WTC11 (cell line): ENCODE measurements around the gene CALN1. TPM values are rescaled to one million over a fixed set of nuclear protein-coding genes. Genes with fewer than 3 reads are reported as not detected.

ENCODE experiments used
- ATAC-seq: fragments of 200-7000 bp; cut with Tn5 transposase; 2 replicates; pipeline ENCODE4 v1.10.0; 2021; ENCODE audit warnings: mild to moderate bottlenecking, moderate library complexity
- CTCF ChIA-PET: fragments of 300-600 bp; sonication (Branson Sonifier 250); formaldehyde crosslinking; loops from one replicate; lab custom pipeline; 2021; ENCODE audit warnings: antibody characterized with exemption; lab: Charles Lee
- POLR2A ChIA-PET: fragments of 350-600 bp; sonication (Branson Sonifier 250); formaldehyde crosslinking; loops from one replicate; lab custom pipeline; 2021; ENCODE audit warnings: antibody characterized with exemption; lab: Charles Lee
- DNase-seq: peaks from one replicate; pipeline ENCODE4 v3.0.0; 2021; ENCODE audit warnings: low spot score
- H3K27ac Mint-ChIP-seq: 2 replicates; pipeline ENCODE4 v1.8.0; 2021; ENCODE audit warnings: mixed read lengths
- H3K27me3 Mint-ChIP-seq: 2 replicates; pipeline ENCODE4 v1.8.0; 2021; ENCODE audit warnings: low read depth, mild to moderate bottlenecking, moderate library complexity, mixed read lengths
- H3K36me3 Mint-ChIP-seq: 2 replicates; pipeline ENCODE4 v1.8.0; 2021; ENCODE audit warnings: mixed read lengths
- H3K4me1 Mint-ChIP-seq: 2 replicates; pipeline ENCODE4 v1.8.0; 2022; ENCODE audit warnings: mixed read lengths
- H3K4me3 Mint-ChIP-seq: 2 replicates; pipeline ENCODE4 v1.8.0; 2021; ENCODE audit warnings: mild to moderate bottlenecking, moderate library complexity, mixed read lengths
- H3K9me3 Mint-ChIP-seq: 2 replicates; pipeline ENCODE4 v1.8.0; 2021; ENCODE audit warnings: mixed read lengths
- AR ChIP-seq: fragments of 250-450 bp; sonication (Bioruptor Pico); IDR thresholded peaks from 2 replicates; pipeline ENCODE4 v1.9.0; 2021; ENCODE audit warnings: mild to moderate bottlenecking
- ATF6 ChIP-seq: sonication (generic); formaldehyde crosslinking; IDR thresholded peaks from 2 replicates; pipeline ENCODE4 v1.8.1; 2023; ENCODE audit warnings: mild to moderate bottlenecking, missing genetic modification reagents
- CBFB ChIP-seq: sonication (generic); formaldehyde crosslinking; IDR thresholded peaks from 2 replicates; pipeline ENCODE4 v1.8.1; 2022; ENCODE audit warnings: mild to moderate bottlenecking, low read depth, missing genetic modification reagents
- E2F5 ChIP-seq: sonication (generic); formaldehyde crosslinking; IDR thresholded peaks from 2 replicates; pipeline ENCODE4 v1.8.1; 2022; ENCODE audit warnings: mild to moderate bottlenecking, moderate library complexity, missing genetic modification reagents
- ELF4 ChIP-seq: sonication (generic); formaldehyde crosslinking; IDR thresholded peaks from 2 replicates; pipeline ENCODE4 v1.8.1; 2022; ENCODE audit warnings: low read depth, mild to moderate bottlenecking, moderate library complexity, missing genetic modification reagents
- FOXJ3 ChIP-seq: sonication (generic); formaldehyde crosslinking; IDR thresholded peaks from 2 replicates; pipeline ENCODE4 v1.9.0; 2021; ENCODE audit warnings: missing genetic modification reagents, mild to moderate bottlenecking, borderline replicate concordance
- FOXK1 ChIP-seq: sonication (generic); formaldehyde crosslinking; IDR thresholded peaks from 2 replicates; pipeline ENCODE4 v1.8.0; 2022; ENCODE audit warnings: mild to moderate bottlenecking, moderate library complexity, missing genetic modification reagents
- GRHL2 ChIP-seq: fragments of 250-450 bp; sonication (Bioruptor Pico); IDR thresholded peaks from 2 replicates; pipeline ENCODE4 v1.8.0; 2022; ENCODE audit warnings: mild to moderate bottlenecking, moderate library complexity; ENCODE audit not compliant: insufficient replicate concordance, severe bottlenecking
- HMGXB4 ChIP-seq: sonication (generic); formaldehyde crosslinking; IDR thresholded peaks from 2 replicates; pipeline ENCODE4 v1.8.1; 2023; ENCODE audit warnings: mild to moderate bottlenecking, moderate library complexity, missing genetic modification reagents
- IRF1 ChIP-seq: sonication (generic); formaldehyde crosslinking; IDR thresholded peaks from 2 replicates; pipeline ENCODE4 v1.8.0; 2023; ENCODE audit warnings: missing genetic modification reagents
- JUN ChIP-seq: sonication (generic); formaldehyde crosslinking; IDR thresholded peaks from 2 replicates; pipeline ENCODE4 v1.8.0; 2023; ENCODE audit warnings: mild to moderate bottlenecking, missing genetic modification reagents
- MXD4 ChIP-seq: fragments of 250-450 bp; sonication (Bioruptor Pico); IDR thresholded peaks from 2 replicates; pipeline ENCODE4 v1.8.0; 2021; ENCODE audit warnings: mild to moderate bottlenecking, moderate library complexity, borderline replicate concordance
- MYBL2 ChIP-seq: sonication (generic); formaldehyde crosslinking; IDR thresholded peaks from 2 replicates; pipeline ENCODE4 v1.8.1; 2023; ENCODE audit warnings: mild to moderate bottlenecking, moderate library complexity, missing genetic modification reagents
- NFATC4 ChIP-seq: fragments of 250-450 bp; sonication (Bioruptor Pico); IDR thresholded peaks from 2 replicates; pipeline ENCODE4 v1.9.0; 2021; ENCODE audit warnings: mild to moderate bottlenecking
- NR1H2 ChIP-seq: sonication (generic); formaldehyde crosslinking; IDR thresholded peaks from 2 replicates; pipeline ENCODE4 v1.9.0; 2021; ENCODE audit warnings: mild to moderate bottlenecking, moderate library complexity, missing genetic modification reagents
- PRRX2 ChIP-seq: fragments of 250-450 bp; sonication (Bioruptor Pico); IDR thresholded peaks from 2 replicates; pipeline ENCODE4 v1.8.0; 2021; ENCODE audit warnings: mild to moderate bottlenecking
- RORB ChIP-seq: fragments of 250-450 bp; sonication (Bioruptor Pico); IDR thresholded peaks from 2 replicates; pipeline ENCODE4 v1.9.0; 2021; ENCODE audit warnings: mild to moderate bottlenecking
- ZBTB43 ChIP-seq: sonication (generic); formaldehyde crosslinking; IDR thresholded peaks from 2 replicates; pipeline ENCODE4 v1.8.1; 2023; ENCODE audit warnings: mild to moderate bottlenecking, missing genetic modification reagents
- ZMAT4 ChIP-seq: fragments of 250-450 bp; sonication (Bioruptor Pico); IDR thresholded peaks from 2 replicates; pipeline ENCODE4 v1.9.0; 2021; ENCODE audit warnings: mild to moderate bottlenecking
- ZNF121 ChIP-seq: sonication (generic); formaldehyde crosslinking; IDR thresholded peaks from 2 replicates; pipeline ENCODE4 v1.8.0; 2023; ENCODE audit warnings: missing genetic modification reagents
- ZNF219 ChIP-seq: sonication (generic); formaldehyde crosslinking; IDR thresholded peaks from 2 replicates; pipeline ENCODE4 v1.8.0; 2023; ENCODE audit warnings: missing genetic modification reagents, mild to moderate bottlenecking, borderline replicate concordance
- ZNF396 ChIP-seq: fragments of 250-450 bp; sonication (Bioruptor Pico); IDR thresholded peaks from 2 replicates; pipeline ENCODE4 v1.8.0; 2021; ENCODE audit warnings: mild to moderate bottlenecking, moderate library complexity, borderline replicate concordance
- ZNF423 ChIP-seq: fragments of 250-450 bp; sonication (Bioruptor Pico); IDR thresholded peaks from 2 replicates; pipeline ENCODE4 v2.1.2; 2022; ENCODE audit warnings: mild to moderate bottlenecking, moderate library complexity
- total RNA-seq: library from RNA; stranded (reverse); gene quantifications from 3 replicates; pipeline ENCODE4 v1.2.3, GENCODE V29; 2021

Gene CALN1
- total RNA-seq, 1 experiment from 2014 or later: 10.5 TPM

GRCh38 chr7:72159911-72160310, 252.2 kb downstream of the CALN1 start (continued):
- TF ChIP-seq ATF6 (no peak), FOXJ3 (CRISPR knock-in tag) (no peak), AR (CRISPR knock-in tag) (no peak), E2F5 (CRISPR knock-in tag) (no peak), PRRX2 (CRISPR knock-in tag) (no peak), IRF1 (CRISPR knock-in tag) (no peak)

- POLR2A ChIA-PET: no interaction called here
Measured at GRCh38 chr7:72156671-72157070, 255.5 kb downstream of the CALN1 start.

More at GRCh38 chr7:72156671-72157070, 255.5 kb downstream of the CALN1 start:
- no peak for DNase-seq
- Mint-ChIP-seq H3K27me3 (no peaks in the 10 kb centered on the region), H3K4me1 (no peaks in the 10 kb centered on the region; the same call in 1 of the 2 replicates), H3K36me3 (no peaks in the 10 kb centered on the region), H3K27ac (no peak overlapping the region), H3K9me3 (no peaks in the 10 kb centered on the region), H3K4me3 (no peak overlapping the region)
- CTCF ChIA-PET: interaction anchor here (0.5 kb wide), 1 partner anchor 164 kb away, joined by 4 read pairs; no protein-coding TSS in a partner anchor
- no peak for ATAC-seq
- no peak for TF ChIP-seq ZMAT4 (CRISPR knock-in tag)
- no peak for TF ChIP-seq GRHL2 (CRISPR knock-in tag)
- no peak for TF ChIP-seq ZNF121
- TF ChIP-seq HMGXB4 (CRISPR knock-in tag): no peak
- TF ChIP-seq NR1H2 (CRISPR knock-in tag): no peak
- TF ChIP-seq MXD4 (CRISPR knock-in tag): no peak
- no peak for TF ChIP-seq FOXK1
- no peak for TF ChIP-seq ZNF219 (CRISPR knock-in tag)
- TF ChIP-seq ZBTB43 (CRISPR knock-in tag): no peak
- no peak for TF ChIP-seq NFATC4
- TF ChIP-seq JUN (CRISPR knock-in tag): no peak
- no peak for TF ChIP-seq ZNF396 (CRISPR knock-in tag)
- no peak for TF ChIP-seq ZNF423
- no peak for TF ChIP-seq RORB
- no peak for TF ChIP-seq ELF4 (CRISPR knock-in tag)
- TF ChIP-seq CBFB (CRISPR knock-in tag): no peak
- no peak for TF ChIP-seq MYBL2 (CRISPR knock-in tag)
